Glomerular visceral epithelial cell (primary cell): ENCODE results near the gene SPHK2.

ENCODE experiments used
- DNase-seq: peaks from one replicate; pipeline ENCODE4 v3.0.0-alpha.2; 2016; ENCODE audit errors: extremely low spot score

SPHK2 gene

GRCh38 chr19:48603449-48603848 is 15.9 kb upstream of the SPHK2 start:
- DNase-seq: no peak

GRCh38 chr19:48603850-48604249 is 15.5 kb upstream of the SPHK2 start:
- DNase-seq: no peak

GRCh38 chr19:48606463-48607358 is 12.6 kb upstream of the SPHK2 start, which contains the start of gene SPACA4:
SPACA4 (plus strand) TSS chr19:48606742; CDS start chr19:48606979, 237 bp downstream.
- DNase-seq: no peak

- no peak for DNase-seq
Observed at GRCh38 chr19:48607359-48607755, 11.9 kb upstream of the SPHK2 start.

DNA sequence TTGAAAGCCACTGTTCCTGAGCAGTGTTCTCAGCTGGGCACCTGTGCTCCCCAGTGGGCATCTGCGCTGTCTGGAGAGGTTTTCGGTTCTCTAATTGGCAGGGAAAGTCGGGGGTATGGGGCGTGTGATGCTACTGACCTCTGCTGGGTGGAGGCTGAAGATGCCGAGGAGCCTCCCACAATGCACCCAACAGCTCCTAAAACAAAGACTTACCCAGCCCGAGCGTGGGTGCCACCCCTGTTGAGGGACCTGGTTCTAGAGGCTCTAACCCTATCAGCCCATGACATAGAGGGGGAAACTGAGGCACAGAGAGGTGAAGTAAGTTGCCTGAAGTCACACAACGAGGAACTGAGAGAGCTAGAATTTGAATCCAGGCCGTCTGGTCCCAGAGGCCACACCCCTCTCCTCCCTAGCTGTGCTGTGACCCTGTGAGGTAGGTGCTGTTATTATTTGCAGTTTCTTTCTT is 10.5 kb upstream of the SPHK2 start:
- DNase-seq: no peak

DNA sequence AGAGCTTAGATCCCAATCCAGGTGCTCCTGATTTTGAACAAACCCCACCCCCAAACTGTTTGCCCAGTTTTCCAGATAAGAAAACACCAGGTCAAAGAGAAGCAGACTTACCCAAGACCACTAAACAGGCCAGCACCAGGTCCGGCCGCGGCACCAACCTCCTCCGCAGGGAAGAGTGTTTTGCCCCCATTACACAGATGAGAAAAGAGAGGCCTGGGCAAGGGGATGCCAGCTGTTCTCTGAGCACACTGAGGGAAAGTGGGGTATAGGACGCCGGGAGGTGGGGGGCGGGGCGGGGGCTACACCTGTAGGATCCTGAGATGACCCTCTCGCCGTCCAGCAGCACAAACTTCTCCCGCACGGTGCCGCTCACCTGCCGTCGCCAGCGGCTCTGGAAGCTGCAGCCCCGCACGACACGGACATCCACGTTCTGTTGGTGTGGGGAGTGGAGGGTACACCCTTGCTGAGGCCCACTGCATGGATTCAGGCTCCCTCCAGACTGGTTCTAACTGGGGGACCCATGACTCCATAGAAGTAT is 9.7 kb upstream of the SPHK2 start:
- DNase-seq: no peak

GRCh38 chr19:48611872-48612271 is 7.4 kb upstream of the SPHK2 start:
- no peak for DNase-seq

- DNase-seq: no peak
Observed at GRCh38 chr19:48613024-48613851, 6.1 kb upstream of the SPHK2 start.

DNA sequence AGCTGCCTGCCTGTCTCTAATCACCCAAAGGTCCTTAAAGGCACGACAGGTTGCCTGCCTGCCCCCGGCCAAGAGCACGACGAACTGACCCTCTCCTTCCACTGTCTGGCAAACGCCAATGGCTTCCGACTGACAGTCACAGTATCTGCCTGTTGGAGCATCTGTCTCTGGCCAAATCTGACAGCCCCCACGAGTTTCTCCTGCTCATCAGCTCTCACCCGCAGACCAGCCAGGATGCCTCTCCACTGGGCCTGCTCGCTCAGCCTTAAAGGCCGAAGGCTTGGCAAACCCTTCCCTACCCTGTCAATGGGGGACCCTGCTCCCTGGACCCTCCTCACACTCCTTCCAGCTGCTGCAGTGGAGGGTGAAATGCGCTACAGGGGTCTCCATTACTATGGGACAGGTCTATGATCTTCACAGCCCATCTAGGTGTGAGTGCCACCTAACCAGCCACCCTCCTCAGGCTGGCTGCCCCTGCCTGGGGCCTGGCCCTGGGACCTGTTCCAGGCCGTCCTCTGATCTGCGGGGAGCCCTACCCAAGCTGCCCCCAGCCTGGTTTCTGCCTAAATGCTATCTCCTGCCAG is 5.4 kb upstream of the SPHK2 start:
- DNase-seq: no peak

GRCh38 chr19:48614436-48615230 is 4.7 kb upstream of the SPHK2 start, which contains the start of gene FAM83E:
FAM83E (minus strand) TSS chr19:48615076; CDS start chr19:48613372, 1,704 bp downstream.
- no peak for DNase-seq

DNA sequence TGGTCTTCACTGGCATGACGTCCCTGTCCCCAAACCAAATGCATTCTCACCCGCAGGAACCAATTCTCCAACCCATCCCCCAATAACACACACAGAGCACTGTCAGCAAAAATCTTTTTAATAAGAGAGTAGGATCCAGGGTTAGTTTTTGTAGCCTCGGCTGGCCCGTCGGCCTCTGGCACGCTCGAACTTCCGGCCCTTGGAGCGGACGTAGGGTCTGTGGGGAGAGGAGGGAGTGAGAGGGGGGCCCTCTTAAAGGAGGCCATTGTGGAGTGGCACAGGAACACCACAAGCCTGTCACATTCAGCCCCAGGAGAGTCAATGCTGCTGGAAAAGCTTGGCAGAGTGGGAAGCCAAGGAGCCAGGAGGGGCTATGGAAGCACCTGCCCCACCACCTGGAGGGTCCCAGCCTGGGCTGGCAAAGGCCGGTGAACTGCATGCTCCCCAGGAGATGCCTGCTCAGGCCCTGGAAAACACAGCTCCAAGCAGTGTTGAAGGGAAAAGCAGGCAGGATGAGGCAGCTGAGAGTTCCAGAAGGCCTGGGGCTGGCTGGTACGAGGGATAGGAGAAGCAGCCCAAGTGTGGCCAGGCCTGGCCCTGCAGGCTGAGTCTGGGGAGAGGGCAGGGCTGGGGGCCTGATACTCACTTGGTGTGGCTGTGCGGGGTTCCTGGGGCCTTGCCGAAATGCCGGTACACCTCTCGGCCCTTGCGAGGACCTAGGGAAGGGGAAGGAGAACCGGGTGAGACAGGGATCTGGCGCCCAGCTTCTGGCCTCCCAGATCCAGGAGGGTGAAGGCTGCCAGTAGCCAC is 3.9 kb upstream of the SPHK2 start:
- DNase-seq: no peak

DNA sequence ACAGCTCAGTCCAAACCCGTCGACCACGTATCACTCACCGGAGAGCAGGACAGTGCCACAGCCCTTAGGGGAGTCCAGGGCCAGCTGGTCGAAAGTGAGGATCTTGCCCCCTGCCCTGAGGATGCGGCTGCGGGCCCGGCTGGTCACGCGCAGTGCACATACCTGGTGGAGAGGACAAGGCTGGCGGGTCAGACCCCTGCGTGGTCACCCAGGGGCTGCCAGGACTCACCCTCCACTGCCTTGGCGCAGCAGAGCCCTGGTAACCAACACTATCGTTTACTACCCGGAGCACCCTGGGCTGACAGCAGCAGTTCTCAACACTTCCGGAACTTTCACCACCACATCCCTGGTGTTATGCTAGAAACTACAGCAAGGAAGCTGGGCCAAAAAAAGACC is 3.3 kb upstream of the SPHK2 start:
- DNase-seq: no peak

GRCh38 chr19:48616491-48617056 is 2.7 kb upstream of the SPHK2 start:
- no peak for DNase-seq

DNA sequence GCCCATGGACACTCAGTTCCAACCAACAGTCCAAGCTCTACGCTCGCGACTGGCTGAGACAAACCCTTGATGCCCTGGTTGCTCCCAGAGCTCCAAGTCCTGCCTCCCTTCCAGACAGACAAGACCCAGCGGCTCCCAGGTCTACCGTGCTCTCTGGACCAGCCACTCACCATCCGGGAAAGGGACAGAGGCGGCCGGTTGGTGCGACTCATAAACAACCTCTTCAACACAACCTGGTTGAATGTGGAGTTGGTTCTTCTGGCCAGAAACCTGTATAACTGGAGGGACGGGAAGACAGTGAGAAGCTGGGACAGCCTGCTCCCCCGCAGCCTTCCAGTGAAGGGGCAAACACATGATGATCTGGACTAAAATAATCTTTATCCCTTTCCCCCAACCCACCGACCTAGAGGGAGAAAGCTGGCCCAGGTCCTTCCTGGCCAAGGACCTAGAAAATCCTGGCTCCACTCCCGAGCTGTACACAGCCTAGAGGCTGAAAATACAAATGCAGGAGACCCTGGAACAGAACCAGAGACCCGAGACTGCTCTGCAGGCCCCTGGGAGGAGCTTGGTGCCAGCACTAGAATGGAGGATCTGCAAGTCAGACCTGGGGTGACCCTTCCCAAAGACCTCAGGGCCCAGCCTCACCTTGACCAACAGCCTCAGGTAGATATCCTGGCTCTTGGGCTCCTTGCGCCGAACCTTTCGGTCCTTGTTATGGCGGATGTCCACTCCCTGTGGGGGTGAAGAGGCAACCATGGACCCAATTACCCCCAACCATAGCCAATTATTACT is 2.0 kb upstream of the SPHK2 start:
- no peak for DNase-seq

- DNase-seq: no peak
Observed at GRCh38 chr19:48618278-48618915, 909 bp upstream of the SPHK2 start.

GRCh38 chr19:48619692-48620585 is 633 bp downstream of the SPHK2 start:
- DNase-seq: no peak

DNA sequence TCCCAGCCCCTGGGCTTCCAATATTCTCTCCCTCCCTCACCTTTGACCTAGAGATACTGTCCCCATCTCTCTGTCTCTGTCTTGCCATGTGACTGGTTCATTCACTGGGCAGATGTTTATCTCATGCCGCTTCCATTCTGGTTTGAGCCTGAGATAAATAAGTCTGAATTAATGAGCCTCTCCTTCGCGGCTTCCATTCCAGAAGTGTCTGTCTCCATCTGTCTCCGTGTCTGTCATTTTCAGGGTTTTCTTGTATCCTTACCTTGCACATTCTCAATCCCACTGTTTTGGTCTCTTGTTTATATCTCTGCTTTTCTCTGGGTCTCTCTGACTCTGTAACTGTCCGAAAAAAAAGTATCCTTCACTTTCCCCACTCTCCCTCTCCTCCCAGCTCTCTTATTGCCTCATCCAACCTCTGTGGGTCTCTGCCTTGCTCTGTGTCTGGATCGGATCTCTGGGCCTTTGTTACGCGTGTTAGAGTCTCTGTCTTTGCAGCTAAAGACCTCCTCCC is 4.3 kb downstream of the SPHK2 start:
- DNase-seq: no peak
